ENCODE data around the gene MIDN.

The MIDN gene

GRCh38 chr19:1259206-1259875 is 11.0 kb downstream of the MIDN start:
- no peak for DNase-seq (ENCODE audit: low read depth)

GRCh38 chr19:1259876-1260748 is 11.7 kb downstream of the MIDN start:
- no peak for DNase-seq (ENCODE audit: low read depth)

GRCh38 chr19:1260749-1261537 is 12.6 kb downstream of the MIDN start:
- peak; percentile 91 for DNase-seq (ENCODE audit: low read depth)

- no peak for DNase-seq (ENCODE audit: low read depth)
Observed at GRCh38 chr19:1261538-1261797, 13.1 kb downstream of the MIDN start.

- DNase-seq (ENCODE audit: low read depth), result no peak
Observed at GRCh38 chr19:1261798-1262622, 13.6 kb downstream of the MIDN start.

- DNase-seq (ENCODE audit: low read depth), result no peak
Observed at GRCh38 chr19:1262623-1263123, 14.3 kb downstream of the MIDN start.

GRCh38 chr19:1263188-1263587 is 14.8 kb downstream of the MIDN start:
- no peak for DNase-seq (ENCODE audit: low read depth)

- peak; percentile 87 for DNase-seq (ENCODE audit: low read depth)
Observed at GRCh38 chr19:1264801-1265614, 16.6 kb downstream of the MIDN start.

- peak; percentile 84 for DNase-seq (ENCODE audit: low read depth)
Observed at GRCh38 chr19:1265615-1266128, 17.3 kb downstream of the MIDN start.

GRCh38 chr19:1266129-1266915 is 17.9 kb downstream of the MIDN start:
- peak; percentile 87 for DNase-seq (ENCODE audit: low read depth)

- no peak for DNase-seq (ENCODE audit: low read depth)
Observed at GRCh38 chr19:1266916-1267476, 18.6 kb downstream of the MIDN start.

- no peak for DNase-seq (ENCODE audit: low read depth)
Observed at GRCh38 chr19:1267477-1268225, 19.3 kb downstream of the MIDN start.

- DNase-seq (ENCODE audit: low read depth), result no peak
Observed at GRCh38 chr19:1268226-1269064, 20.1 kb downstream of the MIDN start.

GRCh38 chr19:1269065-1269477 is 20.7 kb downstream of the MIDN start, which contains the start of gene CIRBP:
CIRBP (plus strand) TSS chr19:1269332; CDS start chr19:1270934, 1,602 bp downstream.
- peak; percentile 97 for DNase-seq (ENCODE audit: low read depth)

- DNase-seq (ENCODE audit: low read depth), result peak; percentile 72
Observed at GRCh38 chr19:1269478-1270212, 21.3 kb downstream of the MIDN start.

GRCh38 chr19:1270213-1270853 is 21.9 kb downstream of the MIDN start:
- no peak for DNase-seq (ENCODE audit: low read depth)

Data from GM04504 (cell line).